NCI-H2107 treated with DMSO at 0.1 percent for 48 hours (cell line): Measurements from ENCODE around the gene BCL2L12.
A peak's percentile ranks its signal among the peaks of the same experiment; 100 is the strongest.

Experiments used
- DNase-seq: peaks from one replicate; lab custom pipeline; 2025; ENCODE audit not compliant: unreplicated experiment; lab: John Stamatoyannopoulos, UW

Gene BCL2L12

GRCh38 chr19:49641688-49642491, 23.8 kb upstream of the BCL2L12 start, which contains the start of gene SCAF1:
Gene SCAF1 (plus strand): TSS chr19:49642209. CDS start chr19:49645027, 2,818 bp downstream.
- DNase-seq: peak; percentile 95

GRCh38 chr19:49642492-49643035, 23.2 kb upstream of the BCL2L12 start:
- no peak for DNase-seq

GRCh38 chr19:49643466-49643865, 22.3 kb upstream of the BCL2L12 start:
- DNase-seq: no peak

- no peak for DNase-seq
Observed at GRCh38 chr19:49645592-49645991, 20.1 kb upstream of the BCL2L12 start.

GRCh38 chr19:49645995-49646394, 19.7 kb upstream of the BCL2L12 start:
- no peak for DNase-seq

- DNase-seq: no peak
Observed at GRCh38 chr19:49646586-49646985, 19.1 kb upstream of the BCL2L12 start.

GRCh38 chr19:49651029-49651819, 14.5 kb upstream of the BCL2L12 start:
- DNase-seq: no peak

- no peak for DNase-seq
Observed at GRCh38 chr19:49651820-49652550, 13.7 kb upstream of the BCL2L12 start.

GRCh38 chr19:49652551-49653465, 12.9 kb upstream of the BCL2L12 start:
- no peak for DNase-seq

GRCh38 chr19:49653466-49653806, 12.3 kb upstream of the BCL2L12 start:
- DNase-seq: no peak

GRCh38 chr19:49654581-49654980, 11.2 kb upstream of the BCL2L12 start:
- no peak for DNase-seq

- no peak for DNase-seq
Observed at GRCh38 chr19:49655570-49656455, 9.9 kb upstream of the BCL2L12 start.

GRCh38 chr19:49656456-49657109, 9.2 kb upstream of the BCL2L12 start:
- DNase-seq: no peak

GRCh38 chr19:49657493-49658138, 8.1 kb upstream of the BCL2L12 start:
- DNase-seq: no peak

GRCh38 chr19:49658139-49658517, 7.6 kb upstream of the BCL2L12 start:
- DNase-seq: no peak

- no peak for DNase-seq
Observed at GRCh38 chr19:49658566-49659442, 6.9 kb upstream of the BCL2L12 start.

GRCh38 chr19:49660338-49660961, 5.3 kb upstream of the BCL2L12 start:
- DNase-seq: no peak
